Stimulated activated CD4-positive, alpha-beta T cell treated with anti-CD3 and anti-CD28 coated beads, TNF-alpha, amount 100 ng/mL, for 1 hour (primary cell): Measurements from ENCODE around the gene NCAPD2.
"Not testable (repeated sequence)": the region's sequence is repeated elsewhere in the genome, so short reads cannot be mapped to it uniquely, and the experiment has no call there.

Source experiments
- DNase-seq, 3 donors: peaks; one replicate each; pipeline ENCODE4 v3.0.0-alpha.2; 2020; ENCODE audit warnings: low read depth in 3 of 3, low spot score in 1 of 3

NCAPD2 gene

GRCh38 chr12:6489449-6489848 is 4.5 kb upstream of the NCAPD2 start:
- no peak for DNase-seq

GRCh38 chr12:6490673-6491072 is 3.2 kb upstream of the NCAPD2 start:
- DNase-seq = not testable (repeated sequence)

GRCh38 chr12:6492838-6493496 is 935 bp upstream of the NCAPD2 start, which contains the start of gene MRPL51:
Gene MRPL51 (minus strand): TSS chr12:6493262. CDS start chr12:6493136, 126 bp downstream.
- DNase-seq = peak; percentile 83 to 98 (median 92)

DNA sequence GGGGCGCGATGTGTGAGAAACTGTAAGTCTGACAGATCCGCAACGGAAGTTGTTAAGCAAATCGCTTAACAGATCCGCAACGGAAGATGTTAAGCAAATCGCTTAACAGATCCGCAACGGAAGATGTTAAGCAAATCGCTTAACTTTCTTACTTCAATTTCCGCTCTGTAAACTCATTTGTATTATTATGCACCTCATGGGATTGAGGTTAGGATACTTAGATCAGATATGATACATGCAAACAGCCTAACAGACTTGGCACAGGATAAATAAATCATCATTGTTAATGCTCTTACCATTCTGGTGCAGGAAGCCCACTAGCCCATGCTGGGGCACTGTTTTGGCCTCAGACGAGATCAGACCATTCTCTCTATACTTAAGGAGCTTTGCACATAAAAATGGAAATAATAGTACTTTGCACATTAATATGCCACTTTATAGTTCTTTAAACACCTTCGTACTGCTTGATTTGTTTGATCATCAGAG is 399 bp downstream of the NCAPD2 start:
- DNase-seq = no peak

GRCh38 chr12:6494968-6495367 is 1.1 kb downstream of the NCAPD2 start:
- no peak for DNase-seq

DNA sequence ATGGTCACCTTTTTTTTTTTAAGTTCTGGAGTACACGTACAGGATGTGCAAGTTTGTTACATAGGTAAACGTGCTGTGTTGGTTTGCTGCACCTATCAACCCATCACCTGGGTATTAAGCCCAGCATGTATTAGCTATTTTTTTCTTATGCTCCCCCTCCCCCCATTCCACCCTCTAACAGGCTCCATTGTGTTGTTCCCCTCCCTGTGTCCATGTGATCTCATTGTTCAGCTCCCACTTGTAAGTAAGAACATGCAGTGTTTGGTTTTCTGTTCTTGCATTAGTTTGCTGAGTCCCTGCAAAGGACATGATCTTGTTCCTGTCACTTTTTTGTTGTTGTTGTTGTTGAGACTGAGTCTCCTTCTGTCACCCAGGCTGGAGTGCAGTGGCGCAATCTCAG is 3.4 kb downstream of the NCAPD2 start:
- DNase-seq = not testable (repeated sequence)

- DNase-seq = no peak
These were observed 6.6 kb downstream of the NCAPD2 start for GRCh38 chr12:6500466-6500865.

- no peak for DNase-seq
These were observed 13.4 kb downstream of the NCAPD2 start for GRCh38 chr12:6507102-6507998.

DNA sequence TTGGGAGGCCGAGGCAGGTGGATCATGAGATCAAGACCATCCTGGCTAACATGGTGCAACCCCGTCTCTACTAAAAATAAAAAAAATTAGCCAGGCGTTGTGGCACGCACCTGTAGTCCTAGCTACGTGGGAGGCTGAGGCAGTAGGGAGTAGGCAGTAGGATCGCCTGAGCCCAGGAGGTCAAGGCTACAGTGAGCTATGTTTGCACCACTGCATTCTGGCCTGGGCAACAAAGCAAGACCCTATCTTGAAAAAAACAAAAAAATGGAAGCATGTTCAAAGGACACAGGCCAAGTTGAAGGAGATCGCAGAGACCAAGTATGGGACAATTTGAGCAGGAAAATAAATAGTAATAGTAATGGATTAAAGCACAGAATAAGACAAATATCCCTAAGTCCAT is 14.2 kb downstream of the NCAPD2 start:
- DNase-seq = no peak

DNA sequence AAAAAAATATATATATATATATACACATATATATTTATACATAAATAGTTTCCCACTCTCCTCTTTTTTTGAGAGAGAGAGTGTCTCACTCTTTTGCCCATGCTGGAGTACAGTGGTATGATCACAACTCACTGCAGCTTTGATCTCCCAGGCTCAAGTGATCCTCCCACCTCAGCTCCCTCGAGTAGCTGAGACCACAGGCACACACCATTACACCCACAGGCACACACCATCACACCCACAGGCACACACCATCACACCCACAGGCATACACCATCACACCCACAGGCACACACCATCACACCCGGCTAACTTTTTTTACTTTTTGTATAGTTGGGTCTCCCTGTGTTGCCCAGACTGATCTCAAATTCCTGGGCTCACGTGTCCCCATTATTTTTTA is 26.3 kb downstream of the NCAPD2 start:
- no peak for DNase-seq

DNA sequence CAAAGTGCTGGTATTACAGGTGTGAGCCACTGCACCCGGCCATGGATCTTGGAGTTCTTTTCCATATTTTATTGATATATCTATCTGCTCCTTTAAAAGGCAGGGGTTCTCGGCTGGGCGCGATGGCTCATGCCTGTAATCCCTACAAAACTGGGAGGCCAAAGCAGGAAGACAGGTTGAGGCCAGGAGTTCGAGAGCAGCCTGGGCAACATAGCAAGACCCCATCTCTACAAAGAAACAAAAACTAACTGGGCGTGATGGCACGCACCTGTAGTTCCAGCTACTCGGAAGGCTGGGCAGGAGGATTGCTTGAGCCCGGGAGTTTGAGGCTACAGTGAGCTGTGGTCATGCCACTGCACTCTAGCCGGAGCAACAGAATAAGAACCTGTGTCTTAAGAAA is 28.3 kb downstream of the NCAPD2 start:
- no peak for DNase-seq

GRCh38 chr12:6523708-6524107 is 29.8 kb downstream of the NCAPD2 start:
- DNase-seq = no peak

DNA sequence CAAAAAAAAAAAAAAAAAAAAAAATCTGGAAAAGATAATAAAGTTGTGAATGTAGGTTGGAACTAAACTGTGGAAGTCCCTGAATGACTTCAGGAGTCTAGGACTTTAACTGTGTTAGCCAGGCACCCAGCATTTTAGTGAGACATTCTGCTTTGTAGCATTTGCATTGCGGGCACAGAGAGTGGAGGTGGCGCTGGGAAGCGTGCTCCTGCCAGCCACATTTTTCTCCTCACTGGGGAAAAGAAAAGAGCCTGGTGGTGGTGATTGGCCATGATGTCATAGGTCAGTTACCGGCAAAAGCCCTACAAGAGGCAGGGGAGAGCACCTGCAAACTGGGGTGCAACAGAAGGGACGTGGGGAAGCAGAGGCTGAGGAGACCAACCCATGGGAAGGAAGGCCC is 30.7 kb downstream of the NCAPD2 start:
- DNase-seq = no peak

- no peak for DNase-seq
These were observed 32.3 kb downstream of the NCAPD2 start for GRCh38 chr12:6526201-6526600.

GRCh38 chr12:6526766-6527525 is 33.0 kb downstream of the NCAPD2 start:
- no peak for DNase-seq

GRCh38 chr12:6527711-6528110 is 33.8 kb downstream of the NCAPD2 start:
- no peak for DNase-seq

DNA sequence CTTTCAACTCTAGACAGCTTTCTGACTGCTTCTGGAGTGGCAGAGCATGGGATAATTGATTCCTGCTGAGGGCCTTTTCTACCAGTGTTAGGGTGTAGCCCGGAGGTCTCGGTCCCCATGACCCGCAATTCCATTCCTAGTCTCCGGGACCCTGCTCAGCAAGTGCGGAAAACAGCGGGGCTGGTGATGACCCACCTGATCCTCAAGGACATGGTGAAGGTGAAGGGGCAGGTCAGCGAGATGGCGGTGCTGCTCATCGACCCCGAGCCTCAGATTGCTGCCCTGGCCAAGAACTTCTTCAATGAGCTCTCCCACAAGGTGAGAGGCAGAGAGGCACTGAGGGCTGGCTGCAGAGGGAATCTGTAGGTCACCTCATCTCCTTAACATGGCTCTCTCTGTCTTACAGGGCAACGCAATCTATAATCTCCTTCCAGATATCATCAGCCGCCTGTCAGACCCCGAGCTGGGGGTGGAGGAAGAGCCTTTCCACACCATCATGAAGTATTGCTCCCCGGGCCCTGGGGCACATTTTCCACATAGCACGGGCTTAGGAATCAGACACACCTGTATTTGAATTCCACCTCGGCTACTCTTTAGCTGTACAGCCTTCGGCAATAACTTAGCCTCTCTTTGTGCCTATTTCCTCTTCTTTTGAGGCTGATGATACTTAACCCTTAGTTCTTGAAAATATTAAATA is 34.8 kb downstream of the NCAPD2 start:
- DNase-seq = no peak

- DNase-seq = no peak
These were observed 35.4 kb downstream of the NCAPD2 start for GRCh38 chr12:6529291-6529737.

DNA sequence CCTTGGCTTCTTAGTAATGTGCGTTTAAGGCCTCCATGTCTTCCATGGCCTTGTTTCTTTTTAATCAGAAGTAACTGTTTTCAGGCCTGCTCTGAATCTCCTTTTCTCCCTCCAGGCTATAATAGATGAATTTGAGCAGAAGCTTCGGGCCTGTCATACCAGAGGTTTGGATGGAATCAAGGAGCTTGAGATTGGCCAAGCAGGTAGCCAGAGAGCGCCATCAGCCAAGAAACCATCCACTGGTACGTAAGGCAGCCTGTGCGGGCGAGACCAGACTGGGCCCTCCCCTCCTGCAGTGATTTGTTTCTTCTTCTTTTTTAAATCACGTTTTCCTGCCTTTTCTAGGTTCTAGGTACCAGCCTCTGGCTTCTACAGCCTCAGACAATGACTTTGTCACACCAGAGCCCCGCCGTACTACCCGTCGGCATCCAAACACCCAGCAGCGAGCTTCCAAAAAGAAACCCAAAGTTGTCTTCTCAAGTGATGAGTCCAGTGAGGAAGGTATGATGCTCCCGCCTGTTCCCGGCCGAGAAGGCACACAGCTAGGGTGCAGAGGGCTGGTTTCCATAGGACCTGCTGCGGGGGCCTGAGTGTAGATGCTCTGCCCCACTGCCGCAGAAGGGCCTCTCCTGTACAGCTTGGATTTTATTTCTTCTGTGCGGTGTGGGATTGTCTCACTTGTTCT is 36.8 kb downstream of the NCAPD2 start:
- DNase-seq = no peak
